Spleen (tissue), 7 donors: ENCODE measurements around the gene LIN37.

Source experiments
- CTCF ChIP-seq, 11 experiments: fragments of 200-600 bp in 7 of 11; fragments of 450-650 bp in 4 of 11; sonication (generic) in 4 of 11; IDR thresholded peaks in 8 of 11; conservative IDR thresholded peaks in 3 of 11; 1 replicate in 7 of 11; 2 replicates in 4 of 11; pipeline versions ENCODE4 v1.4.0 to v1.8.0; 2016 to 2021; ENCODE audit warnings: antibody characterized with exemption in 11 of 11, inconsistent platforms in 4 of 11, mild to moderate bottlenecking in 1 of 11
- POLR2A ChIP-seq, 3 donors: fragments of 450-650 bp; IDR thresholded peaks; one replicate each; pipeline ENCODE4 v1.5.1; 2017; ENCODE audit warnings: antibody characterized with exemption in 3 of 3, mild to moderate bottlenecking in 1 of 3
- POLR2AphosphoS5 ChIP-seq, 3 donors: sonication (generic); formaldehyde crosslinking; IDR thresholded peaks; one replicate each; pipeline ENCODE4 v1.5.1; 2017; ENCODE audit warnings: antibody characterized with exemption in 3 of 3
- donor health status: DM: no; HTN: no; CAD: no; lungs with moderate emphysema.
- donor health status: DM: no; HTN: no; CAD: no.
- donor health status: DM: no; HTN: no; CAD: no.

DNA sequence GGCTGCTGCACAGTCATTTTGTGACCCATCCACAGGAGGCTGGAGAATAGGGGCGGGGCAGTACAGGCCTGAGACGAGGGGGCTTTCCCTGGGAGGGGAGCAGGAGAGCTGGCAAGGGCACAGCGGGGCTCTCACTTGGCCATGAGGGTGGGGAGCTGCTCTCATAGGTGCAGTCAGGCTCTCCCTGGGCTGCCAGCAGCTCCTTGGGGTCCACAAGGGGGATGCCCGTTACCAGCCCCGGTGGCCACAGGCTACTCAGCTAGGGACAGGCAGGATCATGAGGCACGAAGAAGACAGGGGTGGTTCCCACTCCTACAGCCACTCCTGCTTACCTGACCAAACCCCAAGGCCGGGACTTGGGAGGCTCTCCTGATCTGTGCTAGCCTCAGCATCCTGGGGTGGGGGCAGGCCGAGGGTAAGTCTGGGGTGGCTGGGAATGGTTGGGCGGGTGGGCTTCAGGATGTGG is 43.5 kb downstream of the LIN37 start:
- TF ChIP-seq CTCF (IDR thresholded peaks at IDR 0.05 in 8 of 11, conservative IDR thresholded peaks at IDR 0.05 in 3 of 11) (no peak), POLR2AphosphoS5 (IDR thresholded peaks at IDR 0.05) (no peak), POLR2A (IDR thresholded peaks at IDR 0.05) (no peak)
